Transverse colon (tissue), 4 donors: ENCODE results near the gene LUZP2. TPM values are rescaled to one million over a fixed set of nuclear protein-coding genes. Genes with fewer than 3 reads are reported as not detected.

Experiments used
- DNase-seq: peaks from one replicate; pipeline ENCODE4 v3.0.0-alpha.2; 2019
- H3K27ac ChIP-seq, 4 donors: fragments of 200-600 bp; sonication (generic); 2 replicates each; pipeline ENCODE4 v1.5.1; 2016 to 2018; ENCODE audit warnings: inconsistent platforms in 4 of 4
- H3K27me3 ChIP-seq: fragments of 200-600 bp; sonication (generic); 2 replicates; pipeline ENCODE4 v1.5.1; 2017; ENCODE audit warnings: inconsistent platforms
- H3K36me3 ChIP-seq, 4 donors: fragments of 200-600 bp; sonication (generic); 2 replicates each; pipeline ENCODE4 v1.5.1; 2017 to 2019; ENCODE audit warnings: inconsistent platforms in 4 of 4
- H3K4me1 ChIP-seq, 4 donors: fragments of 200-600 bp; sonication (generic); 2 replicates each; pipeline ENCODE4 v1.5.1; 2017 to 2020; ENCODE audit warnings: inconsistent platforms in 4 of 4
- H3K4me3 ChIP-seq, 4 donors: fragments of 200-600 bp; sonication (generic); 1 replicate in 1 of 4; 2 replicates in 3 of 4; pipeline versions ENCODE4 v1.5.1 to v1.6.1; 2017 to 2019; ENCODE audit warnings: inconsistent platforms in 4 of 4
- H3K9me3 ChIP-seq, 2 donors: fragments of 200-600 bp; sonication (generic); 2 replicates each; pipeline ENCODE4 v1.5.1; 2017 to 2019; ENCODE audit warnings: inconsistent platforms in 2 of 2
- CTCF ChIP-seq, 5 experiments: fragments of 200-600 bp in 3 of 5; fragments of 450-650 bp in 2 of 5; sonication (generic) in 3 of 5; IDR thresholded peaks; 1 replicate in 2 of 5; 2 replicates in 3 of 5; pipeline ENCODE4 v1.5.1; 2016 to 2017; ENCODE audit warnings: antibody characterized with exemption in 5 of 5, inconsistent platforms in 3 of 5, mild to moderate bottlenecking in 2 of 5, moderate library complexity in 1 of 5
- EP300 ChIP-seq: sonication (generic); formaldehyde crosslinking; IDR thresholded peaks from one replicate; pipeline ENCODE4 v1.6.1; 2017; ENCODE audit warnings: antibody characterized with exemption, low read depth
- POLR2A ChIP-seq: fragments of 450-650 bp; IDR thresholded peaks from one replicate; pipeline ENCODE4 v1.6.1; 2016; ENCODE audit warnings: antibody characterized with exemption, mild to moderate bottlenecking, moderate library complexity
- POLR2AphosphoS5 ChIP-seq, 3 donors: sonication (generic); formaldehyde crosslinking; IDR thresholded peaks; one replicate each; pipeline ENCODE4 v1.6.1; 2016; ENCODE audit warnings: antibody characterized with exemption in 3 of 3
- WGBS, 2 donors: methylation state at CpG; one replicate each; pipeline ENCODE4 v1.1.5; 2018; ENCODE audit warnings: low coverage in 1 of 2; 5-methylcytosine and 5-hydroxymethylcytosine counted together
- in situ Hi-C, 4 donors: fragments of 200-750 bp; cut with MboI; loops; one replicate each; pipeline versions ENCODE4 v1.15.0 to v1.15.1; 2017; ENCODE audit warnings: low sequenced_read_pairs in 3 of 4, low pct_ligation_motif_present in 1 of 4, low pct_unique_long_range_greater_than_20kb in 1 of 4
- intact Hi-C: fragments of 100-400 bp; cut with DNase I; formaldehyde crosslinking; loops from one replicate; pipeline ENCODE4 v1.15.1; 2023; ENCODE audit warnings: low total_unique reads
- total RNA-seq, 4 donors: library from RNA; depleted of rRNA; stranded (reverse); fragments of >200 nt; gene quantifications; one replicate each; pipeline ENCODE4 v1.1.0, GENCODE V29; 2016

The LUZP2 gene
- total RNA-seq, 4 donors from 2014 or later, result 2.2 to 3.3 (median 2.4) TPM; not detected in 1

GRCh38 chr11:24497831-24498230 lies 978 bp downstream of the LUZP2 start:
- intact Hi-C loops (no loop called here), in situ Hi-C loops (no loop called here)
- Histone ChIP-seq H3K4me1 (peaks cover 0 to 12% (median 3%) of the 10 kb centered on the region in 4 donors), H3K4me3 (no peak overlapping the region), H3K27me3 (peaks cover 36% of the 10 kb centered on the region), H3K9me3 (no peaks in the 10 kb centered on the region), H3K27ac (no peak overlapping the region), H3K36me3 (no peaks in the 10 kb centered on the region)
- no peak for DNase-seq
- TF ChIP-seq POLR2AphosphoS5 (IDR thresholded peaks at IDR 0.05), result no peak
- TF ChIP-seq POLR2A, result no peak
- no peak for TF ChIP-seq CTCF (IDR thresholded peaks at IDR 0.05)
- 69 to 74% methylated on average over 3 of the region's 3 CpGs for WGBS, 2 donors

- no peak overlapping the region for H3K4me3 ChIP-seq
- 76 to 87% methylated on average over 6 to 7 of the region's 7 CpGs for WGBS, 2 donors
- no peaks in the 10 kb centered on the region for H3K4me1 ChIP-seq
- H3K9me3 ChIP-seq, result no peaks in the 10 kb centered on the region
- intact Hi-C loops (no loop called here), in situ Hi-C loops (no loop called here)
- DNase-seq, result no peak
- H3K36me3 ChIP-seq, result no peaks in the 10 kb centered on the region
- no peak overlapping the region for H3K27ac ChIP-seq
- TF ChIP-seq CTCF (IDR thresholded peaks at IDR 0.05), result no peak
- TF ChIP-seq POLR2AphosphoS5 (IDR thresholded peaks at IDR 0.05), result no peak
- no peak for TF ChIP-seq EP300
- TF ChIP-seq POLR2A, result no peak
- peaks cover 9% of the 10 kb centered on the region for H3K27me3 ChIP-seq
These were observed 5.6 kb downstream of the LUZP2 start for GRCh38 chr11:24502425-24502824.

- intact Hi-C loops, result no loop called here
- H3K9me3 ChIP-seq, result no peaks in the 10 kb centered on the region
- no peak overlapping the region for H3K27ac ChIP-seq
- no peaks in the 10 kb centered on the region for H3K27me3 ChIP-seq
- DNase-seq, result no peak
- H3K36me3 ChIP-seq, result no peaks in the 10 kb centered on the region
- WGBS, 2 donors, result 35 to 38% methylated on average over 3 of the region's 3 CpGs
- H3K4me1 ChIP-seq, result no peaks in the 10 kb centered on the region
- no peak for TF ChIP-seq POLR2AphosphoS5 (IDR thresholded peaks at IDR 0.05)
- TF ChIP-seq CTCF (IDR thresholded peaks at IDR 0.05), result no peak
- no peak for TF ChIP-seq POLR2A
- TF ChIP-seq EP300, result no peak
- in situ Hi-C loops, result no loop called here
- no peak overlapping the region for H3K4me3 ChIP-seq
These were observed 12.3 kb downstream of the LUZP2 start for GRCh38 chr11:24509114-24509513.

- Histone ChIP-seq H3K36me3 (no peaks in the 10 kb centered on the region), H3K9me3 (no peaks in the 10 kb centered on the region), H3K27ac (no peak overlapping the region), H3K4me1 (peaks cover 0 to under 1% (median 0%) of the 10 kb centered on the region in 4 donors), H3K4me3 (no peak overlapping the region), H3K27me3 (no peaks in the 10 kb centered on the region)
- TF ChIP-seq CTCF (IDR thresholded peaks at IDR 0.05) (no peak), EP300 (no peak), POLR2A (no peak), POLR2AphosphoS5 (IDR thresholded peaks at IDR 0.05) (no peak)
- in situ Hi-C loops, result no loop called here
- DNase-seq, result no peak
- WGBS, 2 donors, result 40 to 51% methylated on average over 5 of the region's 5 CpGs
- intact Hi-C loops, result no loop called here
These were observed 14.7 kb downstream of the LUZP2 start for GRCh38 chr11:24511511-24511910.
